Activated T-helper 17 cell treated with anti-CD3 and anti-CD28 coated beads, Interleukin-2, amount 50 U/mL, for 72 hours (primary cell): ENCODE results near the gene IGF1R. TPM values are rescaled to one million over a fixed set of nuclear protein-coding genes. Genes with fewer than 3 reads are reported as not detected.
A peak's percentile ranks its signal among the peaks of the same experiment; 100 is the strongest.

Source experiments
- ATAC-seq: fragments of 150-1000 bp; cut with Tn5 transposase; replicated peaks from 2 replicates; pipeline ENCODE4 v1.10.0; 2021; ENCODE audit warnings: mild to moderate bottlenecking, moderate library complexity
- H3K27ac Mint-ChIP-seq: one replicate; pipeline ENCODE4 v1.8.0; 2022; ENCODE audit warnings: mixed read lengths
- H3K27me3 Mint-ChIP-seq: one replicate; pipeline ENCODE4 v1.8.0; 2022; ENCODE audit warnings: mixed read lengths
- H3K36me3 Mint-ChIP-seq: one replicate; pipeline ENCODE4 v1.8.0; 2022; ENCODE audit warnings: low read depth, mild to moderate bottlenecking, mixed read lengths
- H3K4me1 Mint-ChIP-seq: one replicate; pipeline ENCODE4 v1.8.0; 2022; ENCODE audit warnings: mixed read lengths
- H3K4me3 Mint-ChIP-seq: one replicate; pipeline ENCODE4 v1.8.0; 2022; ENCODE audit warnings: mild to moderate bottlenecking, mixed read lengths
- H3K9me3 Mint-ChIP-seq: one replicate; pipeline ENCODE4 v1.8.0; 2022; ENCODE audit warnings: mixed read lengths
- total RNA-seq, 2 donors: library from RNA; stranded (reverse); gene quantifications; one replicate each; pipeline ENCODE4 v1.2.3, GENCODE V29; 2022

The IGF1R gene
- total RNA-seq, 2 donors from 2014 or later, result 4.6 to 33.8 TPM

DNA sequence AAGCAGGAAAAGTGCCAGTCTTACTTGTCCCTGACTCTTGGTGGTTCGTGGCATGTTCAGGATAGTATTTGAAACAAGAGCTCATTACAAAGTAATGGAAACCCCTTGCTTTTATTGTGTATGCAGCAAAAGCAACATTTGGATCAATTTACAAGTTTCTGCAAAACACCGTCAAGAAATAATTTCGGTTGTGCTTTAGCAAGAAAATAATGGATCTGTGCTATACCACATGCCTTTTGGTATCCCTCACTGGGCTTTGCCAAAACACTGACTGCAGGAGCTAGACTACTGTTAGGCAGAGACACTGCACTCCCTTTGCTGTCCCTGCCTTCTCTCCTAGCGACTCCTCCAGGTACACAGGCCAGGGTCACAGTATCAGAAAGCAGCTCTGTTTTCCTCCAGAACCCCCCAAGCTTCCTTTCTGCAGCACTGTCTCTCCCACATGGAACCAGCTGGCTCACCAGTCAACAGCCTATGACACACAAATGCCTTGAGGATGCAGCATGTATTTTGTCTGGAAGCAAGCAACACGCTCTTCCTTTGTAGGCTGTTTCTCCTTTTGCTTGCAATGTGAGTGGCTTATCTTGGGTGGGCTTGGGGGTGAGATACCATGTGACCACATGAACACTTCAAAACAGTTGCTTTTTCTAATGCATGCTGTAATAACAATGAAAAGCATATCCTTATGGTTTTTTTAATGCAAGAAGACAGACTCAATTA is 247.8 kb downstream of the IGF1R start:
- H3K4me1 Mint-ChIP-seq, result peaks cover 5% of the 10 kb centered on the region
- no peak for ATAC-seq
- no peak overlapping the region for H3K4me3 Mint-ChIP-seq
- H3K27me3 Mint-ChIP-seq, result no peaks in the 10 kb centered on the region
- H3K9me3 Mint-ChIP-seq, result no peaks in the 10 kb centered on the region
- H3K36me3 Mint-ChIP-seq, result peaks cover 27% of the 10 kb centered on the region
- peak overlapping the region; percentile 23 for H3K27ac Mint-ChIP-seq

GRCh38 chr15:98896802-98897732 is 248.7 kb downstream of the IGF1R start:
- peaks cover 27% of the 10 kb centered on the region for H3K36me3 Mint-ChIP-seq
- peak; percentile 85 for ATAC-seq
- H3K4me3 Mint-ChIP-seq, result no peak overlapping the region
- H3K4me1 Mint-ChIP-seq, result peaks cover 11% of the 10 kb centered on the region
- H3K27ac Mint-ChIP-seq, result peak overlapping the region; percentile 23
- H3K27me3 Mint-ChIP-seq, result no peaks in the 10 kb centered on the region
- H3K9me3 Mint-ChIP-seq, result no peaks in the 10 kb centered on the region

- H3K4me1 Mint-ChIP-seq, result peaks cover 11% of the 10 kb centered on the region
- H3K36me3 Mint-ChIP-seq, result peaks cover 27% of the 10 kb centered on the region
- H3K27ac Mint-ChIP-seq, result no peak overlapping the region
- no peak overlapping the region for H3K4me3 Mint-ChIP-seq
- no peak for ATAC-seq
- H3K9me3 Mint-ChIP-seq, result no peaks in the 10 kb centered on the region
- no peaks in the 10 kb centered on the region for H3K27me3 Mint-ChIP-seq
These were observed 249.8 kb downstream of the IGF1R start for GRCh38 chr15:98898122-98898521.

GRCh38 chr15:98899272-98900021 is 251.1 kb downstream of the IGF1R start:
- no peaks in the 10 kb centered on the region for H3K9me3 Mint-ChIP-seq
- peaks cover 4% of the 10 kb centered on the region for H3K27me3 Mint-ChIP-seq
- H3K4me3 Mint-ChIP-seq, result no peak overlapping the region
- peaks cover 29% of the 10 kb centered on the region for H3K36me3 Mint-ChIP-seq
- no peak for ATAC-seq
- H3K4me1 Mint-ChIP-seq, result peaks cover 19% of the 10 kb centered on the region
- no peak overlapping the region for H3K27ac Mint-ChIP-seq

DNA sequence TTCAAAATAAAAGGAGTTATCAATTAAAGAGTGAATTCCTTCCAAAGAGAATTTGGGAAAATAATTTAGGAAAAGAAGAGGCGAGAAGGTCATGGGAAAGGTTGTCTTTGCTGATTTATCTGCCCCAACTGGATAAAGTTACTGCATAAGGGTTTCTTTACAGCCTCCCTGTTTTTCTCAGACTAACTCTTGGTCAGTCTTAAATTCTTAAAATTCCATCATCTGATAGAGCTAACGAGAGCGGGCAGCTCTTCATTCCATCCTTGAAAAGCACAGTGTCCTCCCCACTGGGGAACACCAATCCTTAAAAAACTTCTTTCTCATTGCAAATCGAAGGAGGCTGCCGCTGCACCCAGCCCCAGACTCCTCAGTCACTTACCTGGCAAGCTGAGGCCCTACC is 252.0 kb downstream of the IGF1R start:
- Mint-ChIP-seq H3K4me1 (peaks cover 19% of the 10 kb centered on the region), H3K36me3 (peaks cover 29% of the 10 kb centered on the region), H3K27me3 (peaks cover 4% of the 10 kb centered on the region), H3K4me3 (no peak overlapping the region), H3K9me3 (no peaks in the 10 kb centered on the region), H3K27ac (no peak overlapping the region)
- no peak for ATAC-seq

DNA sequence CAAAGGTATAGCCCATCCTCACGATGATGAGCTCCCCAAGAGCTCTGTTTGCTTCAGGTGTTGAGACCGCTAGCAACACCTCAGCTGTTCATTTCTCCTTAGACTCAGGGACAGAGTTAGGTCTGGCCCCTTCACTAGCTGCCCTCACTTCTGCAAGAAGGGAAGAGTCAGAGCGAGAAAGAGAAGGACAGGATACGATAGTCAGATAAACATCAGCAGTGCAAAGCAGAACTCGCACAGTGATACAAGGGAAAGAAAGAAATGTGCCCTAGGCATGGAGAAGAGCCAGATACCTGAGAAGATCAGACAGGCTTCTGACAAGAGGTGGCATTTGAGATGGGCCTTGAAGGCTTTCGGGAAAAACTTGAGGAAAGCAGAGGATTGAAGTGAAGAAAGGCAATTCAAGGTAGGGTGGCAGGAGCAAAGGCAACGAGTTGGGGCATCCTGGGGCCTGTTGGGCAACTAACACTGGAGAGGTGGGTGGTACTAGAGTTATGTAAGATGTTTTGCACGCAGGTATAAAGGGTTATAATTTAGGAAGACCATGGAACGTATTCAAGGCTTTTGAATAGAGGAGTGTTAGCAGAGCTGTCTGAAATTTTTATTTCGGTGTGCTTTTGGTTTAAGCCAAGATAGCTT is 253.2 kb downstream of the IGF1R start:
- peaks cover 19% of the 10 kb centered on the region for H3K4me1 Mint-ChIP-seq
- no peak overlapping the region for H3K4me3 Mint-ChIP-seq
- peaks cover 25% of the 10 kb centered on the region for H3K36me3 Mint-ChIP-seq
- H3K9me3 Mint-ChIP-seq, result no peaks in the 10 kb centered on the region
- peaks cover 4% of the 10 kb centered on the region for H3K27me3 Mint-ChIP-seq
- no peak overlapping the region for H3K27ac Mint-ChIP-seq
- peak; percentile 51 for ATAC-seq

- Mint-ChIP-seq H3K27me3 (peaks cover 4% of the 10 kb centered on the region), H3K4me1 (peaks cover 14% of the 10 kb centered on the region), H3K27ac (peak overlapping the region; percentile 72), H3K4me3 (peak overlapping the region; percentile 39), H3K9me3 (no peaks in the 10 kb centered on the region), H3K36me3 (peaks cover 12% of the 10 kb centered on the region)
- ATAC-seq, result no peak
These were observed 254.6 kb downstream of the IGF1R start for GRCh38 chr15:98902931-98903330.

- no peaks in the 10 kb centered on the region for H3K9me3 Mint-ChIP-seq
- peaks cover 4% of the 10 kb centered on the region for H3K27me3 Mint-ChIP-seq
- H3K4me3 Mint-ChIP-seq, result peak overlapping the region; percentile 39
- ATAC-seq, result peak; percentile 78
- peak overlapping the region; percentile 72 for H3K27ac Mint-ChIP-seq
- H3K36me3 Mint-ChIP-seq, result peaks cover 12% of the 10 kb centered on the region
- peaks cover 14% of the 10 kb centered on the region for H3K4me1 Mint-ChIP-seq
These were observed 255.2 kb downstream of the IGF1R start for GRCh38 chr15:98903377-98904018.

- Mint-ChIP-seq H3K27me3 (peaks cover 4% of the 10 kb centered on the region), H3K4me1 (peaks cover 14% of the 10 kb centered on the region), H3K4me3 (no peak overlapping the region), H3K27ac (no peak overlapping the region), H3K9me3 (no peaks in the 10 kb centered on the region), H3K36me3 (peaks cover 15% of the 10 kb centered on the region)
- ATAC-seq, result no peak
These were observed 256.2 kb downstream of the IGF1R start for GRCh38 chr15:98904544-98904943.

- ATAC-seq, result no peak
- H3K27ac Mint-ChIP-seq, result no peak overlapping the region
- H3K4me1 Mint-ChIP-seq, result peaks cover 14% of the 10 kb centered on the region
- H3K4me3 Mint-ChIP-seq, result no peak overlapping the region
- H3K36me3 Mint-ChIP-seq, result peaks cover 26% of the 10 kb centered on the region
- peaks cover 4% of the 10 kb centered on the region for H3K27me3 Mint-ChIP-seq
- H3K9me3 Mint-ChIP-seq, result no peaks in the 10 kb centered on the region
These were observed 257.8 kb downstream of the IGF1R start for GRCh38 chr15:98905963-98906711.

DNA sequence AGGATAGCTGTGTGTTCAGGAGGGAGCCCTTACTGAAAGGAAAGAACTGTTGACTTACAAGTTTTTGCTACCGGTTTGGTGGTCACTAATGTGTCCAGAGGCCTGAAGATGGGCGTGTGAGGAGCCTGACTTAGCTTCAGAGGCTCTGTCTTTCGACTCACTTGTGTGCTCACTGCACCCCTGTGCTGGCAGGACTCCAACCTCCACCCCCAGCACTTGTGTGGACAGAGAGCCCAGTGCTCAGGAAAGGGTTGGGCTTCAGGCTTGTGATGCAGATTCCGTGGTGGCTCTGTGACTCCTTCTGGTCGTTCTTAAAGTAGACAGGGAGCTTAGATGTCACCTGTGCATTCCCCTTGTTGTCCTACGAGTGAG is 258.4 kb downstream of the IGF1R start:
- no peak for ATAC-seq
- Mint-ChIP-seq H3K4me3 (no peak overlapping the region), H3K36me3 (peaks cover 27% of the 10 kb centered on the region), H3K27ac (no peak overlapping the region), H3K9me3 (no peaks in the 10 kb centered on the region), H3K27me3 (peaks cover 4% of the 10 kb centered on the region), H3K4me1 (peaks cover 9% of the 10 kb centered on the region)

DNA sequence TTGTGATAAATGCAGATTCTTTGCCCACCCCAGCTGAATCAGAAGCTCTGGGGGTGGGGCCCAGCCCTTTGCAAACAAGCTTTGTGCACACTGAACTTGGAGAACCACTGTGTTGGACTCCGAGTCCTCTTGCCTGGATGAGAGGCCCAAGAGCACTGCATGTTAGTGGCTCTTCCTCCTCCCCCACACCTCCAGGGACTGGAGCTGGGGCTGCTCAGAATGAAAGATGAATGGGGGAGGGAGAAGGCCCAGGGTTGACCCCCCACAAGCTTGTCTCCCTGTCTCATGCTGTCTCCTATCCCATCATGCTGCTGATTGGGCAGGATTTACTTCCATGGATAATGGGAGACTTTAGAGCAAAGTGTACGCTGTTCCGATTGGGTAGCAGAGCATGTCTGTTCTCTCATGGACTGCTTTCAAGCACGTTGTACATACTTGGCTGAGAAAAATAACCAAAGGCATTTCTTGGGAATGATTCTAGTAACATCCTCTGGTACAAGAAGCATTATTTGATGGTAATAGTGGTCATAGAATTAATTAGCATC is 259.7 kb downstream of the IGF1R start:
- Mint-ChIP-seq H3K9me3 (no peaks in the 10 kb centered on the region), H3K36me3 (peaks cover 34% of the 10 kb centered on the region), H3K27me3 (peaks cover 4% of the 10 kb centered on the region), H3K4me3 (no peak overlapping the region), H3K27ac (no peak overlapping the region), H3K4me1 (peaks cover 8% of the 10 kb centered on the region)
- ATAC-seq, result no peak
